ENCODE data around the gene CBARP. TPM values are rescaled to one million over a fixed set of nuclear protein-coding genes. Genes with fewer than 3 reads are reported as not detected.

CBARP gene
- total RNA-seq, 1 experiment from 2014 or later = 23.8 TPM

GRCh38 chr19:1183543-1184172 is 54.1 kb downstream of the CBARP start:
- no peaks in the 10 kb centered on the region for H4K20me1 ChIP-seq (ENCODE audit: insufficient read depth)
- H3K9ac ChIP-seq (ENCODE audit: low read length) = peak overlapping the region; percentile 68
- CTCF ChIA-PET = no interaction called here
- RAD21 ChIA-PET (ENCODE audit: low non-redundant PET in 1 of 2, low total read pairs in 2 of 2, uncharacterized antibody in 2 of 2, unreplicated experiment in 2 of 2) = no interaction called here
- peak overlapping the region; percentile 9 to 28; a peak in 3 of 4 replicates for H3K4me3 ChIP-seq (replicated peaks in 1 of 2; ENCODE audit: low read depth in 1 of 2, low read length in 2 of 2)
- DNase-seq (ENCODE audit: low read depth, low spot score) (peak; percentile 73), ATAC-seq (peak; percentile 74)
- H3K36me3 ChIP-seq (ENCODE audit: control insufficient read depth in 1 of 2, insufficient read depth in 2 of 2, low read length in 2 of 2) = no peaks in the 10 kb centered on the region
- no peaks in the 10 kb centered on the region for H3K9me2 ChIP-seq (ENCODE audit: insufficient read depth)
- intact Hi-C loops (cut with micrococcal nuclease) = loop anchor here (5.0 to 10.0 kb wide), 2 partner anchors 81 to 259 kb away; partner anchors contain the start of genes ARID3A and GPX4
- no peak overlapping the region for H2AFZ ChIP-seq (ENCODE audit: low read depth, low read length, poor library complexity, severe bottlenecking)
- POLR2A ChIA-PET = no interaction called here
- H3K9me3 ChIP-seq (ENCODE audit: control insufficient read depth in 1 of 2, insufficient read depth in 1 of 2, low read depth in 1 of 2, low read length in 2 of 2) = no peaks in the 10 kb centered on the region
- H3K79me2 ChIP-seq (ENCODE audit: insufficient read depth, low read length) = no peaks in the 10 kb centered on the region
- H3K27me3 ChIP-seq (ENCODE audit: insufficient read depth, low read length) = no peaks in the 10 kb centered on the region
- BruUV-seq (replicated peaks) = TSS peak; percentile 57
- peak overlapping the region; percentile 89 for H3K27ac ChIP-seq (ENCODE audit: low read depth, low read length)
- peak overlapping the region; percentile 66 for H3K4me2 ChIP-seq (ENCODE audit: low read length)
- H3K4me1 ChIP-seq (ENCODE audit: control insufficient read depth in 1 of 2, insufficient read depth in 2 of 2, low read length in 2 of 2) = peaks cover 69 to 88% of the 10 kb centered on the region in 2 experiments
- TF ChIP-seq, protein P1, sequence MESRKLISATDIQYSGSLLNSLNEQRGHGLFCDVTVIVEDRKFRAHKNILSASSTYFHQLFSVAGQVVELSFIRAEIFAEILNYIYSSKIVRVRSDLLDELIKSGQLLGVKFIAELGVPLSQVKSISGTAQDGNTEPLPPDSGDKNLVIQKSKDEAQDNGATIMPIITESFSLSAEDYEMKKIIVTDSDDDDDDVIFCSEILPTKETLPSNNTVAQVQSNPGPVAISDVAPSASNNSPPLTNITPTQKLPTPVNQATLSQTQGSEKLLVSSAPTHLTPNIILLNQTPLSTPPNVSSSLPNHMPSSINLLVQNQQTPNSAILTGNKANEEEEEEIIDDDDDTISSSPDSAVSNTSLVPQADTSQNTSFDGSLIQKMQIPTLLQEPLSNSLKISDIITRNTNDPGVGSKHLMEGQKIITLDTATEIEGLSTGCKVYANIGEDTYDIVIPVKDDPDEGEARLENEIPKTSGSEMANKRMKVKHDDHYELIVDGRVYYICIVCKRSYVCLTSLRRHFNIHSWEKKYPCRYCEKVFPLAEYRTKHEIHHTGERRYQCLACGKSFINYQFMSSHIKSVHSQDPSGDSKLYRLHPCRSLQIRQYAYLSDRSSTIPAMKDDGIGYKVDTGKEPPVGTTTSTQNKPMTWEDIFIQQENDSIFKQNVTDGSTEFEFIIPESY (IDR thresholded peaks at IDR 0.05; ENCODE audit: extremely low read depth, insufficient replicate concordance, low read length) = peak; percentile 61
- TF ChIP-seq, protein P2, sequence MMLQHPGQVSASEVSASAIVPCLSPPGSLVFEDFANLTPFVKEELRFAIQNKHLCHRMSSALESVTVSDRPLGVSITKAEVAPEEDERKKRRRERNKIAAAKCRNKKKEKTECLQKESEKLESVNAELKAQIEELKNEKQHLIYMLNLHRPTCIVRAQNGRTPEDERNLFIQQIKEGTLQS (IDR thresholded peaks at IDR 0.05) = no peak
- TF ChIP-seq, protein P3, sequence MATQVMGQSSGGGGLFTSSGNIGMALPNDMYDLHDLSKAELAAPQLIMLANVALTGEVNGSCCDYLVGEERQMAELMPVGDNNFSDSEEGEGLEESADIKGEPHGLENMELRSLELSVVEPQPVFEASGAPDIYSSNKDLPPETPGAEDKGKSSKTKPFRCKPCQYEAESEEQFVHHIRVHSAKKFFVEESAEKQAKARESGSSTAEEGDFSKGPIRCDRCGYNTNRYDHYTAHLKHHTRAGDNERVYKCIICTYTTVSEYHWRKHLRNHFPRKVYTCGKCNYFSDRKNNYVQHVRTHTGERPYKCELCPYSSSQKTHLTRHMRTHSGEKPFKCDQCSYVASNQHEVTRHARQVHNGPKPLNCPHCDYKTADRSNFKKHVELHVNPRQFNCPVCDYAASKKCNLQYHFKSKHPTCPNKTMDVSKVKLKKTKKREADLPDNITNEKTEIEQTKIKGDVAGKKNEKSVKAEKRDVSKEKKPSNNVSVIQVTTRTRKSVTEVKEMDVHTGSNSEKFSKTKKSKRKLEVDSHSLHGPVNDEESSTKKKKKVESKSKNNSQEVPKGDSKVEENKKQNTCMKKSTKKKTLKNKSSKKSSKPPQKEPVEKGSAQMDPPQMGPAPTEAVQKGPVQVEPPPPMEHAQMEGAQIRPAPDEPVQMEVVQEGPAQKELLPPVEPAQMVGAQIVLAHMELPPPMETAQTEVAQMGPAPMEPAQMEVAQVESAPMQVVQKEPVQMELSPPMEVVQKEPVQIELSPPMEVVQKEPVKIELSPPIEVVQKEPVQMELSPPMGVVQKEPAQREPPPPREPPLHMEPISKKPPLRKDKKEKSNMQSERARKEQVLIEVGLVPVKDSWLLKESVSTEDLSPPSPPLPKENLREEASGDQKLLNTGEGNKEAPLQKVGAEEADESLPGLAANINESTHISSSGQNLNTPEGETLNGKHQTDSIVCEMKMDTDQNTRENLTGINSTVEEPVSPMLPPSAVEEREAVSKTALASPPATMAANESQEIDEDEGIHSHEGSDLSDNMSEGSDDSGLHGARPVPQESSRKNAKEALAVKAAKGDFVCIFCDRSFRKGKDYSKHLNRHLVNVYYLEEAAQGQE (IDR thresholded peaks at IDR 0.05; ENCODE audit: low read depth) = no peak
- TF ChIP-seq CTCF (IDR thresholded peaks at IDR 0.05 in 2 of 3, conservative IDR thresholded peaks at IDR 0.05 in 1 of 3; ENCODE audit: borderline replicate concordance in 1 of 3, insufficient read depth in 1 of 3, low read depth in 2 of 3, low read length in 2 of 3) (no peak), SIN3A (IDR thresholded peaks at IDR 0.05; ENCODE audit: low read depth) (no peak), POLR2AphosphoS5 (IDR thresholded peaks at IDR 0.05; ENCODE audit: low read depth, low read length) (peak; percentile 66), MAX (IDR thresholded peaks at IDR 0.05) (no peak; the same call in 1 of the 2 replicates), EZH2 (IDR thresholded peaks at IDR 0.05) (no peak), YY1 (IDR thresholded peaks at IDR 0.05; ENCODE audit: extremely low read depth, insufficient replicate concordance, low read depth, low read length) (no peak), POLR2A (IDR thresholded peaks at IDR 0.05; ENCODE audit: borderline replicate concordance, extremely low read depth, insufficient read depth, insufficient read length) (no peak), ZFX (IDR thresholded peaks at IDR 0.05) (0 out of 2 replicates have a peak, but pooled peaks have one; percentile 26), ELF1 (IDR thresholded peaks at IDR 0.05; ENCODE audit: borderline replicate concordance, low read depth) (no peak; the same call in 1 of the 2 replicates), CBX3 (IDR thresholded peaks at IDR 0.05; ENCODE audit: low read depth) (0 out of 2 replicates have a peak, but pooled peaks have one; percentile 14), EGR1 (IDR thresholded peaks at IDR 0.05; ENCODE audit: low read depth) (no peak), ZNF274 (IDR thresholded peaks at IDR 0.05; ENCODE audit: low read depth, low read length) (no peak), SP1 (IDR thresholded peaks at IDR 0.05; ENCODE audit: low read depth) (peak; percentile 78), EZH2phosphoT487 (IDR thresholded peaks at IDR 0.05; ENCODE audit: borderline replicate concordance) (no peak), CEBPB (IDR thresholded peaks at IDR 0.05; ENCODE audit: low read depth) (no peak), TCF7L2 (IDR thresholded peaks at IDR 0.05; ENCODE audit: borderline replicate concordance, extremely low read depth, insufficient read depth, insufficient read length) (no peak), JUND (IDR thresholded peaks at IDR 0.05) (peak; percentile 90)
